Stimulated activated CD4-positive, alpha-beta T cell treated with anti-CD3 and anti-CD28 coated beads, Interleukin-4, amount 100 ng/mL, for 24 hours (primary cell): Measurements from ENCODE around the gene FOXRED1.
"Not testable (repeated sequence)": the region's sequence is repeated elsewhere in the genome, so short reads cannot be mapped to it uniquely, and the experiment has no call there.

Experiments used
- DNase-seq: peaks from one replicate; pipeline ENCODE4 v3.0.0-alpha.2; 2020

FOXRED1 gene

GRCh38 chr11:126277780-126278179, 8.8 kb downstream of the FOXRED1 start:
- no peak for DNase-seq

GRCh38 chr11:126279191-126279590, 10.2 kb downstream of the FOXRED1 start:
- no peak for DNase-seq

- no peak for DNase-seq
These were observed 11.6 kb downstream of the FOXRED1 start for GRCh38 chr11:126280595-126280994.

GRCh38 chr11:126281245-126281644, 12.3 kb downstream of the FOXRED1 start:
- DNase-seq, result no peak

GRCh38 chr11:126281666-126282175, 12.8 kb downstream of the FOXRED1 start:
- DNase-seq, result no peak

- peak; percentile 40 for DNase-seq
These were observed 13.4 kb downstream of the FOXRED1 start for GRCh38 chr11:126282361-126282735.

GRCh38 chr11:126282736-126283591, 14.0 kb downstream of the FOXRED1 start, which contains the start of gene TIRAP:
TSS of gene TIRAP (plus strand) at chr11:126283093. CDS start at chr11:126290895, 7,802 bp downstream.
- peak; percentile 59 for DNase-seq

GRCh38 chr11:126284829-126285228, 15.9 kb downstream of the FOXRED1 start:
- peak; percentile 92 for DNase-seq

GRCh38 chr11:126288237-126288636, 19.3 kb downstream of the FOXRED1 start:
- DNase-seq, result no peak

GRCh38 chr11:126290887-126291286, 21.9 kb downstream of the FOXRED1 start:
- DNase-seq, result no peak

GRCh38 chr11:126293726-126294125, 24.8 kb downstream of the FOXRED1 start:
- DNase-seq, result no peak

GRCh38 chr11:126297004-126297403, 28.1 kb downstream of the FOXRED1 start:
- no peak for DNase-seq

GRCh38 chr11:126303623-126304456, 34.9 kb downstream of the FOXRED1 start, which contains the start of gene DCPS:
TSS of gene DCPS (plus strand) at chr11:126304060. CDS start at chr11:126304081, 21 bp downstream.
- DNase-seq, result peak; percentile 86

GRCh38 chr11:126304457-126305075, 35.6 kb downstream of the FOXRED1 start:
- no peak for DNase-seq

GRCh38 chr11:126305699-126306098, 36.7 kb downstream of the FOXRED1 start:
- peak; percentile 46 for DNase-seq

GRCh38 chr11:126307706-126308105, 38.8 kb downstream of the FOXRED1 start:
- no peak for DNase-seq

- DNase-seq, result no peak
These were observed 39.3 kb downstream of the FOXRED1 start for GRCh38 chr11:126308271-126308671.

GRCh38 chr11:126308771-126309170, 39.8 kb downstream of the FOXRED1 start:
- DNase-seq, result not testable (repeated sequence)

GRCh38 chr11:126310200-126310991, 41.4 kb downstream of the FOXRED1 start:
- DNase-seq, result peak; percentile 63

GRCh38 chr11:126310992-126311310, 42.0 kb downstream of the FOXRED1 start:
- no peak for DNase-seq

- DNase-seq, result no peak
These were observed 42.7 kb downstream of the FOXRED1 start for GRCh38 chr11:126311401-126312291.
